DMS 273 (cell line): ENCODE data around the gene RNF180.
A peak's percentile ranks its signal among the peaks of the same experiment; 100 is the strongest.
"Not testable (repeated sequence)": the region's sequence is repeated elsewhere in the genome, so short reads cannot be mapped to it uniquely, and the experiment has no call there.

ENCODE experiments used
- DNase-seq: peaks from one replicate; lab custom pipeline; 2025; ENCODE audit not compliant: unreplicated experiment; lab: John Stamatoyannopoulos, UW

Gene RNF180

GRCh38 chr5:64269164-64269563 lies 103.5 kb downstream of the RNF180 start:
- DNase-seq: no peak

DNA sequence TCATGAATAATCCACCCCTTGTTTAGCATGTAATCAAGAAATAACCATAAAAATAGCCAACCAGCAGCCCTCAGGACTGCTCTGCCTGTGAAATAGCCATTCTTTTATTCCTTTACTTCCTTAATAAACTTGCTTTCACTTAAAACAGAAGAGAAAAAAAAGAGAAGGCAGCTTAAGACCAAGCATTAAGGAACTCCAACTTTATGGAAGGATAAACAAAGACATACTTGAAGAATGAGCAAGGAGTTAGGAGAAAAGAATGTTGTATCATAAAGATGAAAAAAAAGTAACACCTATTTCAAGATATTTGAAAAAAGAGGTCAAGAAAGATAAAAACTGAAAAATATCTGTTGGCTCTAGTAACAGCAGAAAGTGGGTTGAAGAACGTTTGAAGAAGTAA lies 107.6 kb downstream of the RNF180 start:
- DNase-seq: no peak

DNA sequence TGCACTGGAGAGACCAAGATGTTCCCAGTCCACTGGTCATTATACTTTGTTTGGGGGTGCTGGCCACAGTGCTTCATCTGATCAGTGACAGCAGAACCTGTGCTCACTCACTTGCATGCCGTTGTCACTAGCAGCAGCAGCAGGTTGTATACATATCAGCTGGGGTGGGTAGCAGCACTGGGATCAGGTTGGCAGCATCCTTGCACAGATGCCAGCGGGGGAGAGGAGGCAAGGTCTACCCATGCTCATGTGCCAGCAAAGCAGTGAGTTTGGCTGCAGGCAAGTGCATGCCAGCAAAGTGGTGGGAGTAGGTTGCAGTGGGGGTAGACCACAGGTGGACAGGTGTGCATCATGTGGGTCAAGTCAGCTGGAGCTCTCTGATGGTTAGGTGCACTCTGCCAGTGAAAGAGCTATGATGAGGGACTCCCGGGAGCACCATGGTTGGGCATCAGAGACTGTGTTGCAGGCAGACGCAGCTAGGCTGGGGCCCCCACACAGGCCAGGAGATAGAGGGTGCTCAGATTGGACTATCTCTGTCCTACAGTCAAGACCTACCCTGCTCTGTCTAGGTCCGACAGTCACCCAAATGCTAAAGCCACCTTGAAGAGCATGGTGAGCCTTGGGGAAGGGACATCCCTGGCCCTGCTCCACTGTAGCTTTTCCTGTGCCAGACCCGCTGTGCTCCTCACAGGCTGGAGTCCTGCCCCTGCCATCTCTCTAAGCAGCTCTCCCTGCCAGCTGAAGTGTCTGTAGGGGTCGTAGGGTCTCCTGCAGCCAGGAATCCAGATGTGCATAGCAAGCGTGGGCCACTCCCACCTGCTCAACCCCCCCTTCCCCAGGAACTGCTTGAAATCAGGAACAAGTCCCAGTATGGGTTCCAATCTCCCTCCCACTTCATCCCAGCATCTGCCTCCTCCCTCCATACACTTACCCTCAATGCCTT lies 119.8 kb downstream of the RNF180 start:
- DNase-seq: no peak

- no peak for DNase-seq
Measured at GRCh38 chr5:64286381-64286780, 120.7 kb downstream of the RNF180 start.

- DNase-seq: not testable (repeated sequence)
Measured at GRCh38 chr5:64288496-64288895, 122.9 kb downstream of the RNF180 start.

GRCh38 chr5:64292611-64293215 lies 127.1 kb downstream of the RNF180 start:
- DNase-seq: peak; percentile 19

DNA sequence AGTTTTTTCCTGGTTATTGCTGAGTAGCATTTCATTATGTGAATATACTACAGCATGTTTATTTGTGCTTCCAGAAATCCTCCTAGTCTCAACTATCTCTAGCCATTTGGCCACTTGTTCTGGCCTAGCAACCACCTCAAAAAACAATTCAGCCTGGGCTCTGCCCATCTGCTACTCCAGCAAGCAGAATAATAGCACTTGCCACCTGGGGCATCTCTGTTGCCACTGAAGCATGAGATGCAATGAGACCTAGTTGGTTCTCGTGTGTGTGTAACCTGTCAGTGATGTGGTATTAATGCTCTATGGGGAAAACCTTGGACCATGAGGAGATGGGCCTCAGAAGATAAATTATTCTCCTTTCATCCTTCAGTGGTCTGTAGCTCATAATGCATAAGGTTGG lies 129.5 kb downstream of the RNF180 start:
- DNase-seq: peak; percentile 49

GRCh38 chr5:64298586-64298985 lies 132.9 kb downstream of the RNF180 start:
- DNase-seq: no peak

DNA sequence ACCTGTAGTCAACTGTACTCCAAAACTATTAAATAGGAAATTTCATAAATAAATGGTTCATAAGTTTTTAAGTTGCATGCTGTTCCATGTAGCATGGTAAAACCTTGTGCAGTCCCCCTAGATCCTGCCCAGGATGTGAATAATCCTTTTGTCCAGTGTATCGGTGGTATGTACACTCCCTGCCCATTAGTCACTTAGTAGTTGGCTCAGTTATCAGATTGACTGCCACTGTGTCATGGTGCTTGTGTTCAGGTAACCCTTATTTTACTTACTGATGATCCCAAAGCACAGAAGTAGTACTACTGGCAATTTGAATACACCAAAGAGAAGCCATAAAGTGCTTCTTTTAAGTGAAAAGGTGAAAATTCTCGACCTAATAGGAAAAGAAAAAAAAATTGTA lies 134.2 kb downstream of the RNF180 start:
- DNase-seq: no peak

DNA sequence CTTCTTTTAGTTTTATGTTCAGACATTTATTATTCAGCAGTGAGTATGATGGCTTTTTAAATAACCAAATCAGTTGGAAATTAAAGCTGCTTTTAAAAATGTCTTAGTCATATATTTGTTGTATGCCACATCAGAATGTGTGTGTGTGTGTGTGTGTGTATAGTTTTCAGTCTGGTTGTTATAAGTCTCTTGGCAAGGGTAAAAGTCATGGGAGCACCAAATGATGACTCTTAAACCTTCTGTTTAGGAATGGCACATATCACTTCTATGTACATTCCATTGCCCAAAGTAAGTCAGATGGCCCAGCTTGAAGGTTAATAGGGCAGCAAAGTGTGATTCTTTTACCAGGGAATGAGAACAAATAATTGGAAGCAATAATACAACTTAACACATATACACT lies 135.9 kb downstream of the RNF180 start:
- DNase-seq: peak; percentile 46

DNA sequence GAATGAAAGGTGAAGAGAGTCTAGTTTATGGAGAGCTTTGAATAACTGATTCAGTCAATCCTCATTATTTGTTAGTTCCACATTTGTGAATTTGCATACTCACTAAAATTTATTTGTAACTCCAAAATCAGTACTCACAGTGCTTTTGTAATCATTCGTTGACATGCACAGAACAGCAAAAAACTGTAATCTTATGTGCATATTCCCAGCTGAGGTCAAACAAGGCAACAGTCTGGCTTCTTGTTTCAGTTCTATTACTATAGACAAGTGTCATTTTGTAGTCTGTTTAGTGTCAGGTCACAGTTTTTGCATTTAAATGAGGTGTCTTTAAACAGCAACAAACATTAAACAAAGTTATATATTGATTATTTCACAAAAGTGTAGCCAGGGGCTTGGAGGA lies 142.5 kb downstream of the RNF180 start:
- no peak for DNase-seq

GRCh38 chr5:64312491-64312890 lies 146.8 kb downstream of the RNF180 start:
- DNase-seq: no peak

- DNase-seq: no peak
Measured at GRCh38 chr5:64315778-64316177, 150.1 kb downstream of the RNF180 start.

GRCh38 chr5:64318175-64318574 lies 152.5 kb downstream of the RNF180 start:
- DNase-seq: no peak

DNA sequence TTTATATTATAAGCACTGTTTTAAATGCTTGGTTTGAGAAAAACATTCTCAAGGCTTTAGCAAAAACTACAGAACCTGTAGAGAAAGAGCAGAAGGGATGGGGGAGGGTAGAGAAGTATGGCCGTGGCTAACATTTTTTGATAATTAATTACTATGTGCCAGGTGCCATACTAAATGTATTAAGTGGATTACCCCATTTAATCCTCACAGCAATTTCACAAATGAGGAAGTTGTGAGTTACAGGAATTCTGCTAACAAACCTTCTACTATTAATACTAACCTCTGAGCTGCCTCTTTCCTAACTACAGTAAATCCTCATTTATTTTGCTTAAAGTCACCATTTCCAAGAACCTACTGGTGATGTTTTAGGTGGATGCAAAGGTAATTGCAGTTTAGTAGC lies 157.9 kb downstream of the RNF180 start:
- no peak for DNase-seq

- peak; percentile 54 for DNase-seq
Measured at GRCh38 chr5:64330728-64331231, 165.1 kb downstream of the RNF180 start.

GRCh38 chr5:64331597-64332277 lies 166.1 kb downstream of the RNF180 start:
- peak; percentile 18 for DNase-seq

DNA sequence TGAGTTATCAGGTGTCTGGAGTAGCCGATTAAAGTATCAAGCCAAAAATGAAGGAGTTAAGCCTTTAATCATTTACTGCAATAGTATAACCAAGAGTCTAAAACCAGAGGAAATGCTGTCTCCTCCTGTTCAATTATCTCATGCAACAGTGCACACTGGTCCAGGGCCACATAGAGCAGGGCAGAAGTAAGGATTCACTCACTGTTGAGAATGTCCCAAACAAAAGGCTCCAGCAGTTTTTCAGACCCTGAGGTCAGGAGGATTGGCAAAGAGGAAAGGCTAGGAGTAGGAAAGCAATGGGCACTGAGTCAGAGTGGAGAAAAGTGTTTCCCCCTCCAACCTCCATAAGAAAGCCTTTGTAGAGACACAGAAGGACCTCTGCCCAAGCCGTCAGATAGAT lies 168.2 kb downstream of the RNF180 start:
- DNase-seq: no peak

GRCh38 chr5:64339769-64340168 lies 174.1 kb downstream of the RNF180 start:
- no peak for DNase-seq

- no peak for DNase-seq
Measured at GRCh38 chr5:64340293-64340692, 174.7 kb downstream of the RNF180 start.

DNA sequence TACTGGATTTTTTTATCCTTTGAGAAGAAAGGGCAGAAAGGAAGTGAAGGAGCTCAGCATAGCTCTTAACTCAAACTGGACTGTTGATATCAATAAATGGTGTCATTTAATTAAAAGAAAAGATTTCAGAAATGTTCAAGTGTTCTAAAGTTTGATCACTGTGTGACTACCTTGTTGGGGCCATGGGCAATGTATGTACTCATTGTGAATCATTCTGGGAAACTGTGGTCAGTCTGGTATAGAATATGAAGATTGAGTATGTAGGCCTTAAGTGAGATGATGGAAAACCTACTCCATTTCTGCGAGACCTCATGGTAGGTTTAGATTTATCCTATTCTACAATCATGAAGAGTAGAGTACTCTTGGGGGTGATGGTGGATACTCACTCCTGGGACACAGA lies 175.7 kb downstream of the RNF180 start:
- DNase-seq: no peak

DNA sequence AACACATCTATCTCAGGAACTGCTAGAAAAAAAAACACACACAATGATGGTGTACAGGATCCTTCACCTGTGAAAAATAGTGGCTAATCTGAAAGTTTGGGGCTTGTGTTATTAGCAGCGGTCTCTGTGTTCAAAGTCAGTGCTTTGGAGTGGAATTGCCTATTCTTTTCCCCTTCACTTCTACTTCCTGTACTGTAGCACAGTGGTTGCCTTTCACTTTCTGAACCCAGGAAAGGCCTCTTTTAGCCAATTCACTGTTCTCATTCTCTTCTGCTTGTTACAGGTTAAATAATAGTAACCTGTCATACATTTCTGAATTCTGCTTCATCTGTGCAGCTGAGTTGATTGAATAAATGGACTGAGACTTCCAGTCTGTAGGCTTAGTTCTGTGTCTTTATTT lies 178.9 kb downstream of the RNF180 start:
- DNase-seq: no peak
